Mammary epithelial cell (primary cell): ENCODE results near the gene COBL.

Experiments
- CTCF ChIP-seq, 2 donors: IDR thresholded peaks in 1 of 2; conservative IDR thresholded peaks in 1 of 2; 2 replicates each; pipeline ENCODE4 v1.5.1; 2011 to 2012; ENCODE audit warnings: inconsistent platforms in 2 of 2, low read length in 2 of 2, mild to moderate bottlenecking in 2 of 2, control low read depth in 1 of 2, low read depth in 1 of 2; ENCODE audit not compliant: insufficient read depth in 1 of 2; ENCODE audit errors: extremely low read depth in 1 of 2
- EZH2 ChIP-seq: IDR thresholded peaks from 2 replicates; pipeline ENCODE4 v1.6.1; 2012; ENCODE audit warnings: low read length, inconsistent platforms, borderline replicate concordance

GRCh38 chr7:51035716-51036115 lies 280.9 kb downstream of the COBL start:
- TF ChIP-seq CTCF (conservative IDR thresholded peaks at IDR 0.05 in 1 of 2, IDR thresholded peaks at IDR 0.05 in 1 of 2; ENCODE audit: extremely low read depth in 1 of 2, insufficient read depth in 1 of 2, low read depth in 1 of 2, low read length in 2 of 2), result no peak
- TF ChIP-seq EZH2, result no peak
